PFSK-1 (cell line): Measurements from ENCODE around the gene LRCH4.

Experiments used
- REST ChIP-seq, 2 experiments: IDR thresholded peaks; 2 replicates each; pipeline versions ENCODE4 v1.6.1 to v1.8.0; 2011 to 2012; ENCODE audit warnings: low read depth in 2 of 2, low read length in 2 of 2, control low read depth in 1 of 2, inconsistent platforms in 1 of 2, mild to moderate bottlenecking in 1 of 2, moderate library complexity in 1 of 2; ENCODE audit not compliant: insufficient read depth in 1 of 2
- TAF1 ChIP-seq: IDR thresholded peaks from 2 replicates; pipeline ENCODE4 v1.6.1; 2012; ENCODE audit warnings: low read length, control low read depth, borderline replicate concordance; ENCODE audit not compliant: insufficient read depth

DNA sequence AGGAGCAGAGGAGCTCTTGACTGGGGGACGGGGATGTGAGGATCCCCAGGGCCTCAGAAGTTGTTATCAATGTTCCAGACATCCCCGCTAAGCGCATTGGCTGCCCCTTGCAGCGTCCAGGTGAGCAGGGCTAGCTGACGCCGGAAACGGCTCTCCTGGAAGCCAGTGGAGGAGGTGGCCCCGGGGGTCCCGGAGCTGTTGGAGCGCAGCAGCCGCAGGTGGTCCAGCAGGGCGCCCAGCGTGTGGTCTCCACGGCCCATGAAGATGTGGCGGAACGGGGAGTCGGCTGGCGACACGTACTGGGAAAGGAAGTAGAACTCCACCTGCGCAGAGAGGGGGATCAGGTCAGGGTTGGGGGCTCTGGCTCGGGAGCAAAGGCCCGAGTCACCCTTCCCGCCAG is 34.9 kb upstream of the LRCH4 start:
- TF ChIP-seq TAF1 (no peak), REST (IDR thresholded peaks at IDR 0.05; ENCODE audit: insufficient read depth in 1 of 2, low read depth in 2 of 2, low read length in 2 of 2) (no peak)
